DND-41 (cell line): ENCODE measurements around the gene MGAT5B.
A peak's percentile ranks its signal among the peaks of the same experiment; 100 is the strongest.

Source experiments
- ATAC-seq: fragments of 200-7000 bp; cut with Tn5 transposase; 3 replicates; pipeline ENCODE4 v1.9.1; 2021; ENCODE audit warnings: low read depth; ENCODE audit not compliant: insufficient read depth
- DNase-seq: peaks from one replicate; pipeline ENCODE4 v3.0.0-alpha.2; 2020
- H2AFZ ChIP-seq: 2 replicates; pipeline ENCODE4 v1.6.0; 2012; ENCODE audit warnings: low read depth, low read length
- H3K27ac ChIP-seq: 2 replicates; pipeline ENCODE4 v1.5.1; 2012; ENCODE audit warnings: low read length, inconsistent platforms
- H3K27me3 ChIP-seq: fragments of 200-600 bp; sonication (generic); 2 replicates; pipeline ENCODE4 v1.6.0; 2012; ENCODE audit warnings: low read length, mild to moderate bottlenecking, inconsistent platforms; ENCODE audit not compliant: insufficient read depth, poor library complexity
- H3K36me3 ChIP-seq: 2 replicates; pipeline ENCODE4 v1.5.1; 2012; ENCODE audit warnings: low read length, inconsistent platforms; ENCODE audit not compliant: insufficient read depth
- H3K4me1 ChIP-seq: 2 replicates; pipeline ENCODE4 v1.5.1; 2012; ENCODE audit warnings: mild to moderate bottlenecking, low read length; ENCODE audit not compliant: insufficient read depth
- H3K4me2 ChIP-seq: 2 replicates; pipeline ENCODE4 v1.6.0; 2012; ENCODE audit warnings: mild to moderate bottlenecking, moderate library complexity, low read length, inconsistent platforms; ENCODE audit not compliant: insufficient read depth
- H3K4me3 ChIP-seq, 2 experiments: fragments of 200-600 bp in 1 of 2; shearing (Covaris generic) in 1 of 2; 2 replicates each; pipeline ENCODE4 v1.5.1; 2012 to 2016; ENCODE audit warnings: inconsistent platforms in 2 of 2, low read length in 2 of 2, mild to moderate bottlenecking in 2 of 2, low read depth in 1 of 2, moderate library complexity in 1 of 2
- H3K79me2 ChIP-seq: 2 replicates; pipeline ENCODE4 v1.6.0; 2012; ENCODE audit warnings: low read length, inconsistent platforms; ENCODE audit not compliant: insufficient read depth
- H3K9ac ChIP-seq: 2 replicates; pipeline ENCODE4 v1.6.0; 2012; ENCODE audit warnings: low read depth, mild to moderate bottlenecking, inconsistent platforms, low read length, moderate library complexity
- H3K9me3 ChIP-seq: 2 replicates; pipeline ENCODE4 v1.5.1; 2012; ENCODE audit warnings: low read length, moderate library complexity, mild to moderate bottlenecking, inconsistent platforms; ENCODE audit not compliant: insufficient read depth, severe bottlenecking
- H4K20me1 ChIP-seq: 2 replicates; pipeline ENCODE4 v1.6.0; 2012; ENCODE audit warnings: low read length; ENCODE audit not compliant: insufficient read depth
- EZH2 ChIP-seq: IDR thresholded peaks from 3 replicates; pipeline ENCODE4 v1.6.1; 2012; ENCODE audit warnings: borderline replicate concordance, low read depth, mild to moderate bottlenecking, moderate library complexity, low read length, inconsistent platforms; ENCODE audit not compliant: severe bottlenecking
- TF ChIP-seq, protein P1 (sequence below): IDR thresholded peaks from 2 replicates; pipeline ENCODE4 v1.5.1; 2012; ENCODE audit warnings: borderline replicate concordance, low read length, moderate library complexity, mild to moderate bottlenecking; ENCODE audit not compliant: poor library complexity, severe bottlenecking; ENCODE audit errors: extremely low read depth

MGAT5B gene

DNA sequence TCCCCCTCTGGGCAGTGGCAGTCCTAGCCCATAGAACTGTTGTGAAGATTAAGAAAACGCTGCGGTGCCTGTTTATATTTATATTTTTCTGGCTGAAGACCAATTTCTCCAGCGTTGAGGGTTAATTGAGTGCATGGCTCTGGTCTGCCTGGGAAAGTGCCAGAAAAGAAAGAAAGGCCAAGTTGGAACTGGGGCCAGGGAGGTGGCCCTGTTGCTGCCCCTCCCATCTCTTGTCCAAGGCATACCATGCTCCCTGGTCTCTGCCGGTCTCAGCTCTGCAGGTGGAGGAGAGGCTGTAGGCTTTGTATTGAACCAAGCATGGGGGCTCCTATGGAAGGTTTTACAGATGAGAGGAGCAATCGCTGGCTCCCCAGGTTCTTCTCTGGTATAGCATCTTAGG is 124.7 kb downstream of the MGAT5B start:
- Histone ChIP-seq H3K9ac (no peak overlapping the region), H3K4me1 (peaks cover 29% of the 10 kb centered on the region), H3K9me3 (no peaks in the 10 kb centered on the region), H3K27me3 (no peaks in the 10 kb centered on the region), H3K36me3 (no peaks in the 10 kb centered on the region), H3K4me2 (no peak overlapping the region), H4K20me1 (no peaks in the 10 kb centered on the region), H3K4me3 (no peak overlapping the region), H3K27ac (no peak overlapping the region), H3K79me2 (no peaks in the 10 kb centered on the region), H2AFZ (no peak overlapping the region)
- no peak for ATAC-seq
- no peak for DNase-seq
- TF ChIP-seq, protein P1, sequence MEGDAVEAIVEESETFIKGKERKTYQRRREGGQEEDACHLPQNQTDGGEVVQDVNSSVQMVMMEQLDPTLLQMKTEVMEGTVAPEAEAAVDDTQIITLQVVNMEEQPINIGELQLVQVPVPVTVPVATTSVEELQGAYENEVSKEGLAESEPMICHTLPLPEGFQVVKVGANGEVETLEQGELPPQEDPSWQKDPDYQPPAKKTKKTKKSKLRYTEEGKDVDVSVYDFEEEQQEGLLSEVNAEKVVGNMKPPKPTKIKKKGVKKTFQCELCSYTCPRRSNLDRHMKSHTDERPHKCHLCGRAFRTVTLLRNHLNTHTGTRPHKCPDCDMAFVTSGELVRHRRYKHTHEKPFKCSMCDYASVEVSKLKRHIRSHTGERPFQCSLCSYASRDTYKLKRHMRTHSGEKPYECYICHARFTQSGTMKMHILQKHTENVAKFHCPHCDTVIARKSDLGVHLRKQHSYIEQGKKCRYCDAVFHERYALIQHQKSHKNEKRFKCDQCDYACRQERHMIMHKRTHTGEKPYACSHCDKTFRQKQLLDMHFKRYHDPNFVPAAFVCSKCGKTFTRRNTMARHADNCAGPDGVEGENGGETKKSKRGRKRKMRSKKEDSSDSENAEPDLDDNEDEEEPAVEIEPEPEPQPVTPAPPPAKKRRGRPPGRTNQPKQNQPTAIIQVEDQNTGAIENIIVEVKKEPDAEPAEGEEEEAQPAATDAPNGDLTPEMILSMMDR = no peak
- no peak for TF ChIP-seq EZH2

DNA sequence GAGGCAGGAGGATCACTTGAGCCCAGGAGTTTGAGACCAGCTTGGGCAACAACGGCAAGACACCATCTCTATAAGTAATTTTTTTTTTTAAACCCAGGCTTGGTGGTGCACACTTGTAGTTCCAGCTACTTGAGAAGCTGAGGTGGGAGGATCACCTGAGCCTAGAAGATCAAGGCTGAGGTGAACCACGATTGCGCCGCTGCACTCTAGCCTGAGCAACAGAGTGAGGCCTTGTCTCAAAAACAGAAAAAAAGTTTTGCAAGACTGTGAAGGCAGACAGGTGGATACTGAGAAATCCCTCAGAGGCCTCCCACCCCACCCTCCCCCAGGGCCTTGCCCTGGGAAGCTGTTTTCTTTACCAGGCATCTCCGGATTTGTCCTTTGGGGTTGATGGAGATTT is 125.4 kb downstream of the MGAT5B start:
- DNase-seq (peak; percentile 32), ATAC-seq (no peak)
- Histone ChIP-seq H3K4me1 (peaks cover 36% of the 10 kb centered on the region), H2AFZ (no peak overlapping the region), H3K79me2 (no peaks in the 10 kb centered on the region), H3K9ac (no peak overlapping the region), H4K20me1 (no peaks in the 10 kb centered on the region), H3K27me3 (no peaks in the 10 kb centered on the region), H3K4me2 (no peak overlapping the region), H3K9me3 (no peaks in the 10 kb centered on the region), H3K27ac (no peak overlapping the region), H3K36me3 (no peaks in the 10 kb centered on the region), H3K4me3 (no peak overlapping the region)
- no peak for TF ChIP-seq EZH2
- TF ChIP-seq, protein P1 = no peak

DNA sequence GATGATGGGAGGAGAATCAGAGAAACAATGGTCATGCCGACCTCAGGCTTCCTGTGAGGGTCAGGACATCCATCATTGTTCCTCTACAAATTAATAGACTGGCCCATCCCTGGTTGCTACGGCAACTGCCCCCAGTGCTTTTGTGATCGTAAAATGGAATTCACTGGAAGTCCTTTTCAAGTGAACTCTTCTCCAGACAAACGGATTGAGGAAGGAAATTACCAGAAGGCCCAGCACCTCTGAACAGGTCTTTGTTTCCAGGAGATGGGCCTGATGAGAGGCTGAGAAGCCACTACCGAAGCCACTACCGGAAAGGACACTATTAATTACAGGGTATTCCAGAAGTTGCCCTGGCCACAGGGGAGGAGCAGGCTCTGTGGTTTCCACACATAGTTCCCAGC is 126.0 kb downstream of the MGAT5B start:
- H3K4me2 ChIP-seq = no peak overlapping the region

More for the DNA sequence above, 126.0 kb downstream of the MGAT5B start:
- no peaks in the 10 kb centered on the region for H3K79me2 ChIP-seq
- no peak overlapping the region for H3K9ac ChIP-seq
- H3K27ac ChIP-seq = no peak overlapping the region
- no peaks in the 10 kb centered on the region for H3K36me3 ChIP-seq
- no peak for TF ChIP-seq EZH2
- TF ChIP-seq, protein P1 = no peak
- H3K4me1 ChIP-seq = peaks cover 42% of the 10 kb centered on the region
- H4K20me1 ChIP-seq = no peaks in the 10 kb centered on the region
- DNase-seq (no peak), ATAC-seq (no peak)
- H3K9me3 ChIP-seq = no peaks in the 10 kb centered on the region
- H3K27me3 ChIP-seq = no peaks in the 10 kb centered on the region
- no peak overlapping the region for H2AFZ ChIP-seq
- no peak overlapping the region for H3K4me3 ChIP-seq
